Skeletal muscle cell (primary cell): Measurements from ENCODE around the gene TBC1D16.
A peak's percentile ranks its signal among the peaks of the same experiment; 100 is the strongest.

Experiments
- DNase-seq: peaks from one replicate; pipeline ENCODE4 v3.0.0-alpha.2; 2010; ENCODE audit warnings: low read depth
- H3K4me3 ChIP-seq: 2 replicates; pipeline ENCODE4 v1.5.1; 2011; ENCODE audit warnings: low read depth, mild to moderate bottlenecking, control low read depth, low read length, moderate library complexity

Gene TBC1D16

DNA sequence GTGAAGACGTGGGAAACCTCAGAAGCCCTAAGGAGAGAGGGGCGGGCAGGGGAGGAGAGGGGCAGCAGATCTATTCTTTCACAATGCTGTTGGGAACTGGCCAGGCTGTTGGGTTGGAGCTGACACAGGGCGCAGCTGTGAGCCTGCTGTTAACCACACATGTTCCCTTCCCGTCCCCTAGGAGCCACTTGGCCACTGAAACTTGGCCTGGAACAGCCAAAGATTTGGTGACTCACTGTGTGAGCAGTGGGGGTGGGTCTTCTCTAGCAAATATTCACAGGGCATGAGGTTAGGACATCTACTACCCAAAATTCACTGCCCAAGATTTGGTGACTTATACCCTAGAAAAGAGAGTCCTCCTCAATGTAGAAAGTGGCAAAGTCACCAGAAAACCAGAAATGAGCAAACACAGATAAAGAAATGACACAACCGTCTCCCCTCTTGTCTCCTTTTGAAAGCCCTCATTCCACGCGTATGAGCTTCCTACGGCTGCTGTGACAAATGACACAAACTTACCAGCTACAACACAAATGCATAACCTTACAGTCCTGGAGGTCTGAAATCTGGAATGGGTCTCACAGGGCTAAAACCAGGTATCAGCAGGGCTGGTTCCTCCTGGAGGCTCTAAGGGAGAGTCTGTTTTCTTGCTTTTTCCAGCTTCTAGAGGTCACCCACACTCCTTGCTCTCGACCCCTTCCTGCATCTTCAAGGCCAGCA, 6.3 kb downstream of the TBC1D16 start:
- DNase-seq: peak; percentile 95
- H3K4me3 ChIP-seq: no peak overlapping the region

GRCh38 chr17:80028030-80028429, 7.6 kb downstream of the TBC1D16 start:
- no peak overlapping the region for H3K4me3 ChIP-seq
- DNase-seq: no peak

GRCh38 chr17:80027043-80027435, 8.6 kb downstream of the TBC1D16 start:
- no peak for DNase-seq
- no peak overlapping the region for H3K4me3 ChIP-seq

- no peak for DNase-seq
- H3K4me3 ChIP-seq: no peak overlapping the region
Observed at GRCh38 chr17:80026359-80027042, 9.2 kb downstream of the TBC1D16 start.

GRCh38 chr17:80025796-80026195, 9.9 kb downstream of the TBC1D16 start:
- no peak overlapping the region for H3K4me3 ChIP-seq
- DNase-seq: no peak

GRCh38 chr17:80025140-80025539, 10.5 kb downstream of the TBC1D16 start:
- DNase-seq: no peak
- no peak overlapping the region for H3K4me3 ChIP-seq

DNA sequence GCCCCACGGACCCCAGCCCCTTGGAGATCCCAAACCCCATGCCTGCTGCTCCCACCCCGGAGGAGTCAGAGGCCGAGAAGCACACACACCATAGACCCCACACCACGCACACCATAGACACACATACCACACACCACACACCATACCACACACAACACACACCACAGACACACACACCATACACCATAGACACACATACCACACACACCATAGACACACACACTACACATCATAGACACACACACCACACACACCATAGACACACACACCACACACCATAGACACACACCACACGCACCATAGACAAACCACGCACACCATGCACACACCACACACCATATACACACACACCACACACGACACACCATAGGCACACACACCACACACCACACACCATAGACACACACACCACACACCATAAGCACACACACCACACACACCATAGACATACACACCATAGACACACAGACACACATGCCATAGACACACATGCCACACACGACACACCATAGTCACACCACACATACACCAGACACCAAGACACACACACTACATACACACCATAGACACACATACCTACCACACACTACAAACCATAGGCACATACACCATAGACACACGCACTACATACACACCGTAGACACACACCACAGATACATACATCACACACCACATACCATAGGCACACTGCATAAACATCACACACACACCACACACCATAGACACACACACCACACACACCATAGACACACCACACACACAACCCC, 11.3 kb downstream of the TBC1D16 start:
- no peak for DNase-seq
- H3K4me3 ChIP-seq: no peak overlapping the region

GRCh38 chr17:80023481-80024205, 12.0 kb downstream of the TBC1D16 start:
- no peak for DNase-seq
- H3K4me3 ChIP-seq: no peak overlapping the region

GRCh38 chr17:80021600-80021999, 14.1 kb downstream of the TBC1D16 start:
- DNase-seq: no peak
- H3K4me3 ChIP-seq: no peak overlapping the region

DNA sequence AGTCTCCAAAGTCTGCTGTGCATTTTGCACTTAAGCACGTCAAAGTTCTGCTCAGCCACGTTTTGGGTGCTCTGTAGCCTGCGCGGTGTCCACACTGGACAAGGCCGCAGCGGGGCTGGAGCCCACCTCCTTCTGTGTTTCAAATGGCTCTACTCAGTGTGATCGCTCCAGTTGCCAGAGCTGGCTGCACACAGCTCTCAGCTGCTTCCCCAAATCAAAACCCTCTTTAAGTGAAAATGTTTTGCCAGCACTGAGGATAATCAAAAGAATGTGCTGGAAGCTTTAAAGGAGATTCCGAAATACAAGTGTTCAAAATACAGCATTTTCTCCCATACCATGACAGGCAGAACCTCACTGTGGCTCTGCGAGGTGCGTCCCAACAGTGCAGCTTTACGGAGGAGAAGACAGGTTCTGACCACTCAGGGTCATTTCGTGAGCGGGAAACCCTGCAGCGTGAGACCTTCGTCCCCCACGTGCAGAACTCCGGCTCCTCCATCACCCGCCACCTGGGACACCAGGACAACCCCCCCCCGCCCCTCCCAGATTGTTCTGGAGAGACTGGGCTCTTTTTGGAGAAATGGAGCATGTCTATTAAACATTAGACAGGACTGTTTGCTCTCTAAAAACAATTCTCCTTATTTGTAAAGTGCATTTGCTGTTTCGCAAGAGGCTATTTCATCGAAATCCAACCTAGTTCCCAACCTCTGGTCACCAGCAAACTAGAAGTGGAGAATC, 16.6 kb downstream of the TBC1D16 start:
- H3K4me3 ChIP-seq: no peak overlapping the region
- DNase-seq: no peak

- H3K4me3 ChIP-seq: no peak overlapping the region
- DNase-seq: no peak
Observed at GRCh38 chr17:80017226-80018010, 18.3 kb downstream of the TBC1D16 start.

DNA sequence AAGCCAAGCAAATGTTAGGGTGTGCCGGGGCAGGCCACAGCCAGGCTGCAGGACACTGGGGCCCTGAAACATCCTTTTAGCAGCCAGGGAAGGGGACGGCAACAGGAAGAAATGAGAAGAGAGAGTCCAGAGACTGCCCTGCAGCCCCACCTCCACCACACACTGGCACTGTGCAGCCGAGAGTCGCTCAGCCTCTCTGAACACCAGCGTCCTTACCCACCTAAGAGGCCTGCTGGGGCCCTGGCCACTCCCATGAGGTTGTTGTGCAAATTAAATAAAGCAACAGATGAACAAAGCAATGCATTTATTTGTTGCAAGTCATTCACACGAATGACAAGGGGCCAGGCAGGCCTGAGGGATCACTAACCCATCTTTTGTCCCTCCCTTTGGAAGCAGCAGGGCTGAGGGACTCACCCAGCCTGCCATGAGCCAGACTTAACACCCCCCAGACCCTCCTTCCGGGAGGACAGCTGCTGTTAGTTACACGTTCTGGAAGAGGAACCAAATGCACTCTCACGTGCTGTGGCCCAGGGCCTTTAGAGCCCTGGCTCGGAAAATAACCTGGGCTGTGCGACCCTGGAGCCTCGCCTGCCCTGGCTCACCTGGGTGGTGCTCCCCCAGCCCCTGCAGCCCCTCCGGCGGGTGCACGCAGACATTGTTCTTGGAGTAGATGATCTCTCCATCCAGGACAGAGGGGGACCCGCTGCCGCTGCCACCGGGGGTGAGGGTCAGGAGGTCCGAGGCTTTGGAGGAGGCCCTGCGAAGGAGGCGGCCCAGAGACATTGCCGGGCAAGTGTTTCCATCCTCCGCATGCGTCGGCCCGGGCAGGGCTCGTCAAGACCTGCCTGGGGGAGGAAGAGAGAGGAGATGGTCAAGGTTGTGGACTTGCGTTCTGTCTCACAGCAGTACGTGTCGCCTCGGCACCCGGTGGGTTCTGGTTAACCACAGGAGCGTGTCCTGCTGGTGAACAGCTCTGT, 22.6 kb downstream of the TBC1D16 start:
- H3K4me3 ChIP-seq: no peak overlapping the region
- no peak for DNase-seq

GRCh38 chr17:80011989-80012555, 23.6 kb downstream of the TBC1D16 start:
- DNase-seq: no peak
- H3K4me3 ChIP-seq: no peak overlapping the region

DNA sequence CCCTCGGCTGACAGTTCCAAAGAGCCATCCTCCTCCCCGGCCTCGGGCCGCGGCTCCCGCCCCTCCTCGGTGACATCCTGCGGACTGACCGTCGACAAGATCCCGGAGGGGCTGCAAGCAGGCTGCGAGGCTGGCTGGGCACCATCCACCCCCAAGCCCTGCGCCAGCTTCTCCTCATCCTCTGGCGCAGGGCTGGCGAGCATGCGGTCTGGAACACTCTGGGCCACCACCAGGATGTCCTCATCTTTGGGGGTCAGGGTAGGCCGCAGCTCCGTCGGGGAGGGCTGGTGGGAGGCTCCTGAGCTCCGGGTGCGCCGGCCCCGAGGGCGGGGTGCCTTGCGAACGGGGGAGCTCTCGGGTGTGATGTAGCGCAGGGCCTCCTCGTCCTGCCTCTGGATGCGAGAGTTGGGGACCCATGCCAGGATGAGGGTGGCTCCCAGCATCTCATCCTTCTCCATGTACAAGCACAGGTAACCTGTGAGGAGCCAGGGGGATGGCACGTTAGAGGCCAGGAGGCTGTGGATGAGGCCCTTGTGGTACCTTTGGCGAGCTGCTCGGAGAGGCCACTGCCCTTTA, 25.3 kb downstream of the TBC1D16 start:
- no peak for DNase-seq
- H3K4me3 ChIP-seq: no peak overlapping the region

GRCh38 chr17:80009391-80010282, 26.0 kb downstream of the TBC1D16 start:
- DNase-seq: no peak

DNA sequence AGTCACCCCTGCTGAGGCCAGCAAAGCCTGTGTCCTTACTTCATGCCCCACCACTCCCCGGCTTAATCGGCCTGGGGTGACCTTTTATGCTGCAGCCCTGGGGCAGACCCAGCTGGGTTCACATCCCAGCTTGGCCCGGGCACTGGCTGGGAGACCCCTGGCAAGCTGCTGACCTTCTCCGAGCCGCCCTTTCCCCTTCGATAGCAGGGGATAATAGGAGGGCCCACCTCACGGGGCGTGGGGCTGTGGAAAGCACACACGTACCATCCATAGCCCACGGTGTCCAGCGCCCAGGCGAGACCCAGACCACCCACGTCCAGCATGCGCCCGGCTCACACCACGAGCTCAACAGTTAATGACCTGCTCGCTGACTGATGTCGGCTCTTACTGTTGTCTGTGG, 26.8 kb downstream of the TBC1D16 start:
- no peak overlapping the region for H3K4me3 ChIP-seq
- no peak for DNase-seq

More at GRCh38 chr17:80009391-80010282, 26.0 kb downstream of the TBC1D16 start:
- H3K4me3 ChIP-seq: no peak overlapping the region
